NCI-H345 treated with DMSO at 0.1 percent for 48 hours (cell line): ENCODE results near the gene RETSAT.
"Not testable (repeated sequence)": the region's sequence is repeated elsewhere in the genome, so short reads cannot be mapped to it uniquely, and the experiment has no call there.

Experiments used
- DNase-seq: peaks from one replicate; lab custom pipeline; 2025; ENCODE audit not compliant: unreplicated experiment; lab: John Stamatoyannopoulos, UW

Gene RETSAT

GRCh38 chr2:85380048-85380447 lies 25.7 kb upstream of the RETSAT start:
- no peak for DNase-seq

GRCh38 chr2:85378257-85378656 lies 23.9 kb upstream of the RETSAT start:
- no peak for DNase-seq

- DNase-seq, result no peak
Observed at GRCh38 chr2:85377083-85377482, 22.8 kb upstream of the RETSAT start.

- DNase-seq, result no peak
Observed at GRCh38 chr2:85376291-85377065, 22.1 kb upstream of the RETSAT start.

- DNase-seq, result no peak
Observed at GRCh38 chr2:85371045-85371444, 16.7 kb upstream of the RETSAT start.

- no peak for DNase-seq
Observed at GRCh38 chr2:85369500-85369899, 15.2 kb upstream of the RETSAT start.

- no peak for DNase-seq
Observed at GRCh38 chr2:85368921-85369320, 14.6 kb upstream of the RETSAT start.

GRCh38 chr2:85367180-85367579 lies 12.9 kb upstream of the RETSAT start:
- no peak for DNase-seq

GRCh38 chr2:85362653-85363387 lies 8.5 kb upstream of the RETSAT start:
- not testable (repeated sequence) for DNase-seq

- DNase-seq, result no peak
Observed at GRCh38 chr2:85357736-85358135, 3.4 kb upstream of the RETSAT start.

GRCh38 chr2:85356186-85356585 lies 1.9 kb upstream of the RETSAT start:
- DNase-seq, result no peak

- no peak for DNase-seq
Observed at GRCh38 chr2:85355521-85355920, 1.2 kb upstream of the RETSAT start.

- no peak for DNase-seq
Observed at GRCh38 chr2:85355073-85355410, 714 bp upstream of the RETSAT start.

- no peak for DNase-seq
Observed at GRCh38 chr2:85353876-85354285, 447 bp downstream of the RETSAT start.

GRCh38 chr2:85347599-85347998 lies 6.7 kb downstream of the RETSAT start:
- DNase-seq, result no peak

- no peak for DNase-seq
Observed at GRCh38 chr2:85344356-85344954, 9.9 kb downstream of the RETSAT start.

- DNase-seq, result not testable (repeated sequence)
Observed at GRCh38 chr2:85343207-85343895, 11.0 kb downstream of the RETSAT start.

GRCh38 chr2:85342156-85342555 lies 12.2 kb downstream of the RETSAT start:
- no peak for DNase-seq

- no peak for DNase-seq
Observed at GRCh38 chr2:85341269-85342029, 12.9 kb downstream of the RETSAT start.

- no peak for DNase-seq
Observed at GRCh38 chr2:85340034-85340892, 14.1 kb downstream of the RETSAT start.
